ENCODE measurements around the gene URM1.
"Not testable (repeated sequence)": the region's sequence is repeated elsewhere in the genome, so short reads cannot be mapped to it uniquely, and the experiment has no call there.

The URM1 gene

GRCh38 chr9:128370752-128371629 lies at the start of gene URM1:
Gene URM1, plus strand, starts transcription at chr9:128371374. Its CDS starts 7 bp downstream, at chr9:128371381.
- peak; percentile 96 for DNase-seq

GRCh38 chr9:128321879-128322403 lies 49.2 kb upstream of the URM1 start:
- no peak for DNase-seq

- DNase-seq: peak; percentile 92
Observed at GRCh38 chr9:128322404-128323211, 48.6 kb upstream of the URM1 start, which contains the start of the genes COQ4 and TRUB2. Gene COQ4, plus strand, starts transcription at chr9:128322839. Its CDS starts 20 bp downstream, at chr9:128322859. Gene TRUB2, minus strand, starts transcription at chr9:128322447. Its CDS starts 39 bp downstream, at chr9:128322408.

DNA sequence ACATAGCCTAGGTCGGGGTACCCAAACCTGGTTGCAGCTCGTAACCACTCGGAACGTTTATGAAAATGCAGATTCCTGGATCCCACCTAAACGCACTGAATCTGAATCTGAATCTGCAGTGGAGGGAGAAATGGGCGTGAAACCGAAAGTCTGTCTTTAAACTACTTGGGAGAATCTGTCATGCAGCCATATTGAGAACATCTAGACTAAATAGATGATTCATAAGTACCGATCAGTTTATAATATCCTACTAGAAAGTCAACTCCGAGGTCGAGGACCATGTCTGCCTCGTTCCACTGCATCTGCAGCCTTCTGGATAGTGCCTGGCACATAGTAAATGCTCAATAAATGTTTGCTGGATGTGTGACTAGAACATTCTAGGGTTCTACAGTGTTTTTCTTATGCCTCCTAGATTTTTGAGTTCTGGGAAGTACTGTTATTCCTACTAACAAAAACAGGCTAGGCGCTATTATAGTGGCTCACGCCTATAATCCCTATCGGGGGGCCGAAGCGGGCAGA lies 47.9 kb upstream of the URM1 start:
- peak; percentile 6 for DNase-seq

DNA sequence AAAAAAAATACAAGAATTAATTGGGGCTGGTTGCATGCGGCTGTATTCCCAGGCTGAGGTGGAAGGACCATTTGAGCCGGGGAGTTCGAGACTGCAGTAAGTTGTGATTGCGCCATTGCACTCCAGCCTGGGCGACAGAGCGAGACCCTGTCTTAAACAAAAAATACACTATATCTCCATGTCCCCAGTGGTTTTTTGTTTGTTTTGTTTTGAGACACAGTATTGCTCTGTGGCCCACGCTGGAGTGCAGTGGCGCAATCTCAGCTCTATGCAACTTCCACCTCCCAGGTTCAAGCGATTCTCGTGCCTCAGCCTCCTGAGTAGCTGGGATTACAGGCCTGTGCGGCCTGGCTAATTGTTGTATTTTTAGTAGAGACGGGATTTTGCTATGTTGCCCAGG lies 47.4 kb upstream of the URM1 start:
- DNase-seq: no peak

DNA sequence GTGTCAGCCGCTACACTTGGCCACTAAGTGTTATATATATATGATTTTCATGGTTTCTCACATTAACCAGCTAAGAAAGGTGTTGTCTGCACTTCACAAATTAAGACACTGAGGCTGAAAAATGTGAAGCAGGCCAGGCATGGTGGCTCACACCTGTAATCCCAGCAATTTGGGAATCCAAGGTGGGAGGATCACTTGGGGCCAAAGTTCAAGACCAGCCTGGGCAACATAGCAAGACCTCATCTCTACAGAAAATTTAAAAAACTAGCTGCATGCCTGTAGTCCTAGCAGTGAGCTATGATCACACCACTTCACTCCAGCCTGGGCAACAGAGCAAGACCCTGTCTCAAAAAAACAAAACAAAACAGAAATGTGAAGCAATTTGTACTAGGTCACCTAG lies 46.8 kb upstream of the URM1 start:
- DNase-seq: no peak

GRCh38 chr9:128325629-128326028 lies 45.5 kb upstream of the URM1 start:
- no peak for DNase-seq

DNA sequence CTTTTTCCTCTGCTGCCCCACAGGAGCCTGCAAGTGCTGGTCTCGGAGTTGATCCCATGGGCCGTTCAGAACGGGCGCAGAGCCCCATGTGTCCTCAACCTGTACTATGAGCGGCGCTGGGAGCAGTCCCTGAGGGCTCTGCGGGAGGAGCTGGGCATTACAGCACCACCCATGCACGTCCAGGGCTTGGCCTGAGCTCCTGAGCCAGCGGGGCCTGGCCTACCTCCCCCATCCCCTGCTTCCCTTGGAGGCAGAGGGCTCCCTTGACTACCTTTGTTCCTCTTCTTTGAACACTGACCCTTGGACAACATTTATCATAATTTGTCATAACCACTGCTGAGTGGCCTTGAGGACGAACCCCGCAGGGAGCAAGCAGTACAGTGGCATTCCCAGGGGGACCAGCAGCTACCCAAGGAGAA lies 37.7 kb upstream of the URM1 start:
- no peak for DNase-seq

DNA sequence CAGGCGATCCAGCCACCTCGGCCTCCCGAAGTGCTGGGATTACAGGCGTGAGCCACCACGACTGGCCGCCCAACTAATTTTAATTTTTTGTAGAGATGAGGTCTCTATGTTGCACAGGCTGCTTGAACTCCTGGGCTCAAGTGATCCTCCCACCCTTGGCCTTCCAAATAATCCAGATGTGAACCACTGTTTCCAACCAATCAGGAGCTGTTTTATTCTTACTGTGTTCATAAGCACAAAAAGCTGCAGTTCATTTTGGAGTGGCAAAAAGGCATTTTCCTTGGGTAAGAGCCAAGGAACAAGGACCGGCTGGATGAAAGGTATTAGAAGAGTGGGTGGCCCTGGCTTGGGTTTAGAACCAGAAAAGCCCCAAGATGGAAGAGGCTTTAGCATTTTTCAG lies 36.0 kb upstream of the URM1 start:
- no peak for DNase-seq

DNA sequence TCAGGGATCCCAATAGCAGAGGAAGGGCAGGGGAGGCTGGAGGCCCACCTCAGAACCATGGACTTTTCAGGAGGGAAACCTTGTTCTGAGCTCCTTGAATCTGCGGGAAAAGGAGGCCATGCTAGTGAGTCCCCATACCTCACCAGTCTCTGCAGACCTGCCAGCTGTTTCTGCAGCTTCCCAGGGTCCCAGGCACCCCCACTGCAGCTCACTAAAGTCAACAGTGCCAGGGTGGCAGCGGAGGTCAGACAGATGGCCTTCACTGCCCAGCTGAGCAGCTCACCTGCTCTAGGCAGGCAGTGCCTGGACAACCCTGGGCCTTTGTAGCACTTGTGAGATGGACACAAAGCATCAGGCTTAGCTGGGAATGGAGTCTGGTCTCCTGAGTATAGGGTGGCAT lies 35.3 kb upstream of the URM1 start:
- no peak for DNase-seq

GRCh38 chr9:128337936-128338335 lies 33.2 kb upstream of the URM1 start:
- no peak for DNase-seq

GRCh38 chr9:128338852-128339614 lies 32.1 kb upstream of the URM1 start:
- DNase-seq: not testable (repeated sequence)

- peak; percentile 82 for DNase-seq
Observed at GRCh38 chr9:128339761-128340690, 31.1 kb upstream of the URM1 start, which contains the start of gene SLC27A4. Gene SLC27A4, plus strand, starts transcription at chr9:128340527. Its CDS starts 2,606 bp downstream, at chr9:128343133.

DNA sequence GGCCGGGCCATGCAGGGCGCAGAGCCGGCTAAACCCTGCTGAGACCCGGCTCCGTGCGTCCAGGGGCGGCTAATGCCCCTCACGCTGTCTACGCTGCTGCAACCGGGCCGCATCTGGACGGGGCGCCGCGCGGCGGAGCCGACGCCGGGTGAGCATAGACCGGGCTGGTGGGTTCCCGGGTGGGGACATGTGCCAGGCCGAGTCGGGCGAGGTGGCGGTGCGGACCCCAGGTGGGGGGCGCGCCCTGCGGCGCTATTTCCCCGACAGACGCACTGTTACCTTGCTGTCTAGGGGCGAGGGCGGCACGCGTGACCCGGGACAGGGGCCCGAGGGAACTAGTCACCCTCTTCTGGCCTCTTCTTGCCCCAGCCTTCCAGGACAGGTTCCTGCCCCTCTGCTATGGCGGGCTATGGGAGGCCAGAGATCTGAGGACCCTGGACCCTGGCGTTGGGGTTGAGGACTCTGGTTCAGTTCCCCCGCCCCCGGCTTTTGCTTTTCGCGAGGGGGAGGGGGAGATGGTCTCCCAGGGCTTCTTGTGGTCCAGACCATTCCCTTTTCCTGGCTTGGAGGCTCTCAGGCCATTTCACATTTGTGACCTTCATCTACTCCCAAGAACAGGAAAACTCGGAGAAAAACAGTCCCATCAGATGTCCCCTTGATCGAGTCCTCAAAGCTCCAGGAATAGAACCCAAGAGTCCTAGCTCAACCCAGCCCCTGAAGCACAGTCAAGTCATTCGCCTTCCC lies 30.3 kb upstream of the URM1 start:
- no peak for DNase-seq

- DNase-seq: peak; percentile 64
Observed at GRCh38 chr9:128341435-128341849, 29.7 kb upstream of the URM1 start.

DNA sequence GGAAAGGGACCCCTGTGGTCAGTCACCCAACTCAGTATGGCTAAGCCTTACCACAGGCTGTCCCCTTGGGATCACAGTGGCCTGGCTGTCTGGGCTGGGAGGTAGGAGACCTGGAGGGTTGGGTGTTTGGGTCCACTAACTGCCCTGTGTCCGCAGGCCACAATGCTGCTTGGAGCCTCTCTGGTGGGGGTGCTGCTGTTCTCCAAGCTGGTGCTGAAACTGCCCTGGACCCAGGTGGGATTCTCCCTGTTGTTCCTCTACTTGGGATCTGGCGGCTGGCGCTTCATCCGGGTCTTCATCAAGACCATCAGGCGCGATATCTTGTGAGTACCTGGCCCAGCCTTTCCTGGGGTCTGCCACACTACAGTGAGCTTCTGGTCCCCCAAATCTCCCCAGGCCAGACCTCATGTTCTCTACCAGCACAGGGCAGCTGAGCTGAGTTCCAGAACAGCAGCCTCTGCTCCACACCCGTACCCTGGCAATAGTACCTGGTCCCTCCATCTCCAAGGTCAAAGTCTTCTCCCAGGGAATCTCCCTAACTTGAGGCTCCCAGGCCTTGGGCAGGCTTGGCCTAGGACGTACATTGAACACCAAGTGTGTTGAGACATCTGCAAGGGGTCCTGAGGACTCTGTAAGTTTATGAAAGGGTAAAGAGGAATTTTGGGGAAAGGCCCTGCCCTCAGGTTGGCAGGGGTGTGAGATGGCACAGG lies 28.0 kb upstream of the URM1 start:
- DNase-seq: no peak

DNA sequence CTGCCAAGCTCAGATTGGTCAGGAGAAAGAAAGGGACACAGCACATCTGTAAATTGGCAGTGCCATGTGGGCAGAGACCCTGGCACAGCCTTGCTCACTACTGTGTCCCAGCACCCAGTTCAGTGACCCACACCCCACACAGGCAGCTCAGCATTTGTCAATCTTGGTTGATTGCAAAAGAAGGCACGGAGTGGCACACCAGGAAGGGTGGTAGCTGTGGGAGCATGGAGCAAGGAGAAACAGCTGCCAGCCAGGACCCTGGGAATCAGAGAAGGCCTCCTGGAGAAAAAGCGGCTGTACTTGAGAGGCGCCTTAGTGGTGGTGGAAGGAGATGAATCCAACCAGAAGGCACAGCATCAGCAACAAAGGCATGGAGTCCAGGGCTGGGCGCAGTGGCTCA lies 27.3 kb upstream of the URM1 start:
- DNase-seq: no peak

GRCh38 chr9:128344931-128345605 lies 26.1 kb upstream of the URM1 start:
- no peak for DNase-seq

DNA sequence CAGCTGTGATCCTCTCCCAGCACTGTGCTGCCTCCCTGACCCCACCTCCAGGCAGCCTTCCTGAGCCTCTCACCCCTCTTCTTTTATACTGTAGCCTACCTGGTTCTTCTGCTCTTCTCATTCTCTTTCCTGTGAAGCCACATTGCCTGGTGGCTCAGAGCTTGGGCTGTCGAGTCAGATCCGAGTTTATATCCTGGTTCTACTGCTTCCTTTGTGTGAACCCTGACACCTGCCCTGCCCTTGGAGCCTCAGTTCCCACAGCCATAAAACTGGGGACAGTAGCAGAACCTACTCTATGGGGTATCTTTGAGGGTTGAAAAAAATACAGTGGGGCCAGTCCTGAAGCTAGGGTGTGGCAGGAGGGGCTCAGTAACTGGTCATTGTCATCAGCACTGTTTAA lies 22.0 kb upstream of the URM1 start:
- no peak for DNase-seq

Data from stimulated activated CD4-positive, alpha-beta T cell treated with anti-CD3 and anti-CD28 coated beads, Interleukin-4, amount 100 ng/mL, for 1 hour (primary cell).